NB4 (cell line): ENCODE data around the gene NDUFAF8.

ENCODE experiments used
- CTCF ChIP-seq: IDR thresholded peaks from one replicate; pipeline ENCODE4 v1.5.1; 2012; ENCODE audit warnings: low read depth, low read length
- POLR2A ChIP-seq: IDR thresholded peaks from 2 replicates; pipeline ENCODE4 v1.6.1; 2011; ENCODE audit warnings: mild to moderate bottlenecking; ENCODE audit not compliant: insufficient read length; ENCODE audit errors: extremely low read depth

- no peak for TF ChIP-seq POLR2A
- TF ChIP-seq CTCF, result no peak
These were observed 17.1 kb upstream of the NDUFAF8 start for GRCh38 chr17:81221842-81222619.
